GM21723 (cell line): ENCODE results near the gene WDR48.

Experiments
- ATAC-seq: cut with Tn5 transposase; IDR thresholded peaks from one replicate; pipeline ENCODE4 v1.9.1; 2021; ENCODE audit warnings: mild to moderate bottlenecking, moderate library complexity; ENCODE audit not compliant: unreplicated experiment

The WDR48 gene

DNA sequence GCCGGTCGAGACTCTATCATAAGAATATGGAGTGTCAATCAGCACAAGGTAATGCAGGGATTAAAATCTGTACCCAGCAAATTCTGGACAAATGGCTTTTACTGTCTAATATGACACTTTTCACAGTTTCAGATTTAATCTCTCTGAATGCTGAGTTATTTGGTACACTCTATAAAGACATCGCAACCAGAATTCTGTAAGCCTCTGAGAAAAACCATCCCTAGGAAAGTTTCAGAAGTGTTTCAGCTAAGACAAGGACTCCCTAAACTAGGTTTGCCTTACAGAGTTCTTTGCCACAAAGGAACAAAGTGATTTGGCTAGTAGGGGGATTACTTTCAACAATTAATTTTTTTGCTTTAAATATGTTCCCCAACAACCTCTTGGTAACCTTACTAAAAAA lies 11.3 kb downstream of the WDR48 start:
- no peak for ATAC-seq

GRCh38 chr3:39064646-39065045 lies 12.8 kb downstream of the WDR48 start:
- ATAC-seq: no peak

- ATAC-seq: peak; percentile 100
These were observed 13.4 kb downstream of the WDR48 start for GRCh38 chr3:39065197-39065596.

- ATAC-seq: no peak
These were observed 15.5 kb downstream of the WDR48 start for GRCh38 chr3:39067286-39067685.

- ATAC-seq: no peak
These were observed 16.7 kb downstream of the WDR48 start for GRCh38 chr3:39068556-39068955.

DNA sequence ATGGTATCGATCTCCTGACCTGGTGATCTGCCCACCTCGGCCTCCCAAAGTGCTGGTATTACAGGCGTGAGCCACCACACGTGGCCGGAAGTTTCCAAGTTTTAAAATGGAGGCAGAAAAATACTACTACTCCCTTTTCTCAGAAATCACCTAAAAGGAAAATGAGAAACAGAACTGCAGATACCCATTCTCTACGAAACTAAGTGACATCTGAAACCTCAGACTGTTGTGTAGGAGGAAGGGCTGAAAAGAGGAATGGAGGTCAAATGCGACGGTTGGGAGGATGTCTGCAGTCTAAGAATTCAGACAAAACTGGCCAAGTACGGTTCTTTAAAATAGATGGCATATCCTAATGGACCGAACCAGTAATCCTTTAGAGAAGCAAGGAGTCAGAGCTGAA lies 24.1 kb downstream of the WDR48 start:
- ATAC-seq: no peak

- no peak for ATAC-seq
These were observed 27.7 kb downstream of the WDR48 start for GRCh38 chr3:39079530-39079929.

DNA sequence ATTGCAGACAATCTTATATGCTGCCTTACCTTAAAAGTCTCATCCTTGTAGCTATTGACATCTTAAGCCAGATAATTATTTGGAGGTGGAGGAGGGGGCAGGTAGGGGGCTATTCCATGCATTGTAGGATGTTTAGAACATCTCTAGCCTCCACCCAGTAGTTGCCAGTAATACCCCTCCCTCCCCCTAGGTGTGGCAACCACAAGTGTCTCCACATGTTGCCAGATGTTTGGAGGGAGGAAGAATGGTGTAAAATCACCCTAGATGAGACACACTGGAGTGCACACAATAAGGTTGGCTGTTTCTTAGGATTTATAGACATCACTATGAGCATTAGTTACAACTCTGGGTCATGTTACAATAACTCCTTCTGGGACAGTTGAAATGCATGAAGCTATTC lies 28.2 kb downstream of the WDR48 start:
- no peak for ATAC-seq

- ATAC-seq: no peak
These were observed 31.0 kb downstream of the WDR48 start for GRCh38 chr3:39082666-39083313.

DNA sequence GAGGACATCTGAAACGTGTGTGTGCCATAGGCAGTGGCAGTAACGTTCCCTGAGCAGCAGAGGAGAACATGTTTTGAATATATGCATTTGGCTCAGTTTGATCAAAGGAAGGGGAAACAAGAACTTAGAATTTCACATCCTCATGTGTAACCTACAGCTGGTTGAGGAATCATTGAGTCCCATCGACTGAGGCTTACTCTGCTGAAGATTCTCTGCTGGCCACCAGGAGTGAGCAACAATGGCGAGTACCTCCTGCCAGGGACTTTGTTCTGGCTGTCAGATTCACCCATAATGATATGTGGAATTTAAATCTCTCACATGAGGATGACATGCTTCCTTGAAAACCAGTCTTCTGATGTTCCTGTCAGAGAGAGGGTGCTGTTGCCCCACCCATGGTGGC lies 34.3 kb downstream of the WDR48 start:
- peak; percentile 61 for ATAC-seq

DNA sequence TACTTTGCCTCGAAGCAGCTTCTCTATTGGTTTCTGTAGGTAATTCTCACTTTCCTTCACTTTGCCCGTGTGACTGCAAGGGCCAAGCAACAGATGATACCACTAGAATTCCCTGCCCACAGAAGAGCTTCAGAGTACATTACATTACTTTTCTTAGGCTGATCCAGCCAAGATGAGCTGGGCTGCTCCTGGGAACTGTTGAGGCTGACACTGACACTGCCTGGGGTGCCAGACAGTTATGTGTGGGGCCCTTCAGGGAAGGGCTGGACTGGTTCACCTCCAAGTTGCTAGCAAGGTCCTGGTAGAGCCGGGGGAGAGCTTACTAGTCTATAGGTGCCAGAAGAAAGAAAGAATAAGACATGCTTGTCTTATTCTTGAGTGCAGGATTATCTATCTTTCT lies 36.6 kb downstream of the WDR48 start:
- ATAC-seq: no peak

- no peak for ATAC-seq
These were observed 37.1 kb downstream of the WDR48 start for GRCh38 chr3:39088889-39089288.

GRCh38 chr3:39090922-39091321 lies 39.1 kb downstream of the WDR48 start:
- ATAC-seq: no peak

DNA sequence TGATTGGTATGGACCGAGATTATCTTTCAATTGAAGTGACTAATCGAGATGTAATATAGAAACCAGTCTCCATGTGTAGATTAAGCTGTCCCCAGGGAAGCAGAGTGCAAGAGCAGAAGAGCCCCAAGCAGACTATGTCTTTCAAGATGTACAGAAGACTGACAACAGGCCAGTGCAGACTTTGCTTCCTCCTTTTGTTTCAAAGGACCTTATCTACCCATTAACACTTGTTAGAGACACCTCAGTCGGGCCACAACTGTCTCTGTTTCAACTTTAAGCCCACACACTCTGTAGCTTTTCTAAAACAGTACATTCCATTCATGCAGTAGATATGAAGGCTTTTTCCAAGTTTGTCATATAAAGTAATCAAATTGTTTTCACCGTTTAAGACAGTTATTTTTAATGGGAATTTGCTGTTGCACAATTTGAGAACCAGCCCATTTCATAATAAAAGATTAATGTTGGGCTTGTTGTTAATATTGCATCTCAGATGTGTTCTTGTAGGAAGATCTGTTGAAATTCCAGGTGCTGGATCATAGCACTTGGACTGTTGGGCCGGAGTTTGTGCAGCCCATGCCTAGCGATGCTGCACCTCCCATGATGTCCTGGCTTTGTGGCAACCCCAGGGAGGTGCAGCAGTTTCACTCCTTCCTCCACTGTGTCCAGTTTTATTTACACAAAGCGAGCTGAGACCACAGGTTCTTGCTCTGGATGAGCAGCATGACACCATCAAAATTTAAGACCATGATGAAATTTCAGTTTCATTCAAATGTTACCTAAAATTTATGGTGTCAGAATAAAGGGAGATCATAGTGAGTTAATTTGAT lies 43.2 kb downstream of the WDR48 start:
- no peak for ATAC-seq

DNA sequence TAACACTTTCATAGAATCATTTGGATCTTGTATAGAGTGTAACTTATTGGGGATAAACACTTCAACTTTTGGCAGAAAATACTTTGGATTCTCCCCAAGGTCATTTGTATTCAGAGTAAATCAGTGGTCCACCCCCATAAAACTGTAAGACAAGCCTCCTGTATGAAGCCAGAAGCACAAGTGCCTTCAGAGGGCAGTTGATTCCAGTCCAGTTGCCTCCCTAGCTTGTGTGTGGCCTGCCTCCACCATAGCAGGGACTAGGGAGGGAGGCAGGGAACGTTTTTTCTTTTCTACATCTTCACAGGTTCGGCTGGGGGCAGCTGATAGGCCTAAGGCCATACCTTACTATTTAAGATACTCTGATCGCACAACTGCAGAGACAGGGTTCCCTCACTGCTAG lies 44.0 kb downstream of the WDR48 start:
- no peak for ATAC-seq

DNA sequence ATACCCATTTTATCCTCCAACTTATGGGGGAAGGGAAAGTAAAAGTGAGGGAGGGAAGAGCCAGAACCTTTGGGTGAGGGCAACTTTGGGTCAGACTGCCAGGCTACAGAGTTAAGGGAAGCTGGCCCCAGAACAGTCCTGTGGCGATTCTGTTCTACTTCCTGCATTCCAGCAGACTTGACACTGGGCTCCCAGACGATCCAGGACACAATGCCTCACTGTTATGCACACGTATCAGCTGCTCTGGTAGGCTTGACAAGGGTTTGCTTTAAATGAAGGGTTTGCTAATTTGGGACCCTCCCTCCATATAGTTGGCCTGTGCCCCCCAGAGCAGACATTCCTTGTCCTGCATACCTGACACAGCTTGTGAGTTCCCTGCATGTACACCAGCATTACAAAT lies 45.0 kb downstream of the WDR48 start:
- ATAC-seq: no peak

- ATAC-seq: no peak
These were observed 46.1 kb downstream of the WDR48 start for GRCh38 chr3:39097716-39098472.

DNA sequence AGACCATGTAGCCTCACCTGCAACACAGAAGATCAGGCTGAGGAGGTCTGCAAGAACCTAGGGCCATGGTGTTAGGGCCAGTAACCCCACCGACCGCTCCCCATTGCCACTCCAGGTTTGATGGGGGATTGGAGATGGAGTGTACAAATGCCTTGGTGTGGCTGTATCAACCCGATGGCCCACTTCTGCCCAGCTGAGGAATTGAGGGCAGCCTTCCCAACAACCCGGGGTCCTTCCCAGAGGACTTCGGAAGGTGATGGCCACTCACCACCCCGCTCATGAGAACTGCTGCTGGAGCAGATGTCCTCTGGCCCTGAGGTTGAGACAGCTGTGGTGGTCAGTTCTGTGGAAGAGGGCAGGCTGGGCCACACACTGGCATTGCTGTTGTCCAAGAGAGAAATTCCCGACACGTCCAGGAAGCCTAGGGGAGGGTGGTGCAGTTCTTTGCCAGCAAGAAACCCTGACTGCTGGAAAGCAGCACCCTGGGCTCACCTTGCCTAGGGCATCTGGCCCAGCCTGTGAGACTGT lies 46.7 kb downstream of the WDR48 start:
- ATAC-seq: no peak

GRCh38 chr3:39099242-39099641 lies 47.4 kb downstream of the WDR48 start:
- no peak for ATAC-seq

GRCh38 chr3:39099738-39100499 lies 48.1 kb downstream of the WDR48 start:
- no peak for ATAC-seq

DNA sequence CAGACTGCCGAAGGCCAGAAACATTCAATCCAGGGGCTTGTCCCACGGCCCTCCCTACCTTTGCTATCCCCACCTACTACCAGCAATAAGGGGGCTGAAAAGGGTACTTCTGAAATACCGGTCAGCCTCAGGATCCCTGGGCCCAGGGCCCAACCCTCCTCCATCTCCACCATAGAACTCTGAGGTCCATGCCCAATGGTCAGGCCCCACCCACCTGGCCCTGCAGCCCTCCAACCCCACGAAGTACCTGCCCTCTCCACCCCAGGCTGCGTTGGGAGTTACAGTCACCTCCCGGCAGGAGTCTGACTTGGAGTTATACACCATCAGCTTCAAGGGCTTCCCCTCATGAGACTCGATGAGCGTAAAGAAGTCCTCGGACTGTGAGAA lies 48.7 kb downstream of the WDR48 start:
- no peak for ATAC-seq
